AG09309 (cell line): ENCODE results near the gene LYVE1.

ENCODE experiments used
- DNase-seq: peaks from one replicate; pipeline ENCODE4 v3.0.0-alpha.2; 2010; ENCODE audit warnings: low read depth
- H3K4me3 ChIP-seq: 2 replicates; pipeline ENCODE4 v1.5.1; 2011; ENCODE audit warnings: mild to moderate bottlenecking, low read depth, low read length, moderate library complexity; ENCODE audit not compliant: control insufficient read depth
- CTCF ChIP-seq: IDR thresholded peaks from 2 replicates; pipeline ENCODE4 v1.5.1; 2011; ENCODE audit warnings: mild to moderate bottlenecking, low read depth, low read length, inconsistent platforms; ENCODE audit not compliant: insufficient read depth, control insufficient read depth; ENCODE audit errors: missing control alignments

LYVE1 gene

GRCh38 chr11:10541561-10541930 is 26.9 kb downstream of the LYVE1 start:
- H3K4me3 ChIP-seq = peak overlapping the region; percentile 97
- no peak for DNase-seq
- no peak for TF ChIP-seq CTCF

- peak; percentile 51 for DNase-seq
- H3K4me3 ChIP-seq = peak within 1 kb of the TSS; percentile 97
- peak; percentile 87 for TF ChIP-seq CTCF
These were observed 27.4 kb downstream of the LYVE1 start, which contains the start of gene RNF141 for GRCh38 chr11:10540915-10541560. Gene RNF141 (minus strand): TSS chr11:10541187. CDS start chr11:10534158, 7,029 bp downstream.

GRCh38 chr11:10540546-10540914 is 27.9 kb downstream of the LYVE1 start:
- DNase-seq = no peak
- TF ChIP-seq CTCF = no peak

GRCh38 chr11:10539339-10539738 is 29.1 kb downstream of the LYVE1 start:
- H3K4me3 ChIP-seq = no peak overlapping the region
- DNase-seq = no peak
- no peak for TF ChIP-seq CTCF

More at GRCh38 chr11:10540546-10540914, 27.9 kb downstream of the LYVE1 start:
- H3K4me3 ChIP-seq = peak overlapping the region; percentile 97

- no peak for DNase-seq
- no peak overlapping the region for H3K4me3 ChIP-seq
- TF ChIP-seq CTCF = no peak
These were observed 29.5 kb downstream of the LYVE1 start for GRCh38 chr11:10538924-10539323.

GRCh38 chr11:10537600-10537999 is 30.9 kb downstream of the LYVE1 start:
- no peak overlapping the region for H3K4me3 ChIP-seq
- no peak for DNase-seq
- TF ChIP-seq CTCF = no peak
